Measurements from ENCODE around the gene KAT2A.

KAT2A gene

DNA sequence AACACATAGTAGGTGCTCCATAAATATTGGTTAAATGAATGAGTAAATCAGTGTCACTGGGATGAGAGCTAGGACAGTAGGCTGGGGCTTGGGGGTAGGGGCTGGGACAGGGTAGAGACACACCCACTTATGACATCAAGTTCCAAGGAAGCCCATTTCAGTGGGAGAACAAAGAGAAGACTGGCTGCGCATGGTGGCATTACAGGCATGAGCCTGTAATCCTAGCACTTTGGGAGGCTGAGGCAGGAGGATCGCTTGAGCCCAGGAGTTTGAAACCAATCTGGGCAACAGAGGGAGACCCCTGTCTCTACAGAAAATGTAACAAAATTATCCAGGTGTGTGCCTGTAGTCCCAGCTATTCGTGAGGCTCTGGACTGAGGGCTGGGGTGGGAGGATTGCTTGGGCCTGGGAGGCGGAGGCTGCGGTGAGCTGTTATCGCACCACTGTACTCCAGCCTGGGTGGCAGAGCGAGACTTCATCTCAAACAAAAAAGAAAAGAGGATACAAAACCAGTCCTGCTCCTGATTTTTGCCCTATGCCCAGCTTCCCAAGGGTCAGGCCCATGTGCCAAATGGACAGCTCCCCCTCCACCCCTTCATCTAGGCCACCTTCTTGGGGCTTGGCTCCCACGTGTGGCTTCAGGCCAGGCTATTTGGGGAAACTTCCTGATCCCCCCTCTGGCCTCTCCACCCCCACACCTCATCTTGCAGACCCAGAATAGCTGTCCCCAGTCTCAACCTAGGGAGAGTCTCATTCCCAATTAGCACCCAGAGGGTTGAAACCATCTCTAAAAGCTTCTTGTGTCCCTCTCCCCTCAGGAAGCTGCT, 30.0 kb downstream of the KAT2A start:
- DNase-seq = no peak

DNA sequence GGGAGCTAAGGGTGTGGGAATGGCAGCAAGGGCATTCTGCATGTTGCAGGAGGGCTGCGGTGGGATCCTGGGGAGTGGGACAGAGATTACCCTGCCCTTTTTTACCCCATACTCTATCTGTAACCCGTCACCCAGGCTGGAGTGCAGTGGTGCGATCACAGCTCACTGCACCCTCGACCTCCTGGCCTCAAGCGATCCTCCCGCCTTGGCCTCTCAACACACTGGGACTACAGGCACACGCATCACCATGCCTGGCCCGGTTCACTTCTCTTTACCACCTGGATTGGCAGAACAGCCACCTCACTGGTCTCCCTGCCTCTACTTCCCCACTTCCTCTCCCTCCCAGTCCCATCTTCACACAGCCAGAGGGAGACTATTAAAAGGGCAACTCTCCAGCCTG, 32.4 kb downstream of the KAT2A start:
- no peak for DNase-seq

DNA sequence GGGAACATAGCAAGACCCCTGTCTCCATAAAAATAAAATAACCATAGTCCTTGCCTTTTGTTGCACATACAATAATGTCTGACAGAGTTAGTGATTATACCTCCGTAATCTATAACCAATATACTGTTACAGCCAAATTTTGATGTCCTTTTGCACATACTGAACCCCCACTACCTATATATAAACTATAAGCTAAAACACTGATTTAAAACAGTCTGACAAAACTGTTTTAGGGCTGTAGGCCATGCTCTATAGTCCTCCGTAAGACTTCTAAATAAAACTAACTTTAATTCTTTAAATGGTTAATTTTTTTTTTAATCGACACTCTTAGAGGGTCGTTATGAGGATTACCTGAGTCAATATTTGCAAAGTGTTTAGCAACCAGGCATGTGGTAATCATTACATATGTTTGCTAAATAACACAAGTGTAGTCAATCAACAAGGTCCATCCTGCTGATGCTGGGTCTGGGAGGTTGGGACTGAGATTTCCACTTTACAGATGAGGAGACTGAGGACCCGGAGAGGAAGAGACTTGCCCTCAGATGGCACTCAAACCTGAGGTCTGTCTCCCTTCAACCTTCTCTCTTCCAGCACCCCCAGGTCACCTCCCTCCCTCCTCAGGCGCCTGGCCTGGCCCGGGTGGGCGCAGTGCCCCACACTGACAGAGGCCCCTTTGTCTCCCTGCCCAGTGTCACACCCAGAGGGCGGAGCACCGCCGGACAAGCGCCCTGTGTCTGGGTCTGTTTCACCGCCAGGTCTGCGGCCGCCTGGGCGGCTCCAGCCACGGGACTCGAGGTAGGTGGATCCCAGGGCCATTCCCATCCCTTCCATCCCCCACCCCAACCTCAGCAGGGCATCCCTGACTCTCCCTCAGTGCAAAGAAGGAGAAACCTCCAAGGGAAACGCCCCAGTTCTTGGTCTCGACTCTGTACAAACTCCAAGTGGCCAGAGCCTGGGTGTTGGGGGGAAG, 33.1 kb downstream of the KAT2A start:
- DNase-seq = no peak

DNA sequence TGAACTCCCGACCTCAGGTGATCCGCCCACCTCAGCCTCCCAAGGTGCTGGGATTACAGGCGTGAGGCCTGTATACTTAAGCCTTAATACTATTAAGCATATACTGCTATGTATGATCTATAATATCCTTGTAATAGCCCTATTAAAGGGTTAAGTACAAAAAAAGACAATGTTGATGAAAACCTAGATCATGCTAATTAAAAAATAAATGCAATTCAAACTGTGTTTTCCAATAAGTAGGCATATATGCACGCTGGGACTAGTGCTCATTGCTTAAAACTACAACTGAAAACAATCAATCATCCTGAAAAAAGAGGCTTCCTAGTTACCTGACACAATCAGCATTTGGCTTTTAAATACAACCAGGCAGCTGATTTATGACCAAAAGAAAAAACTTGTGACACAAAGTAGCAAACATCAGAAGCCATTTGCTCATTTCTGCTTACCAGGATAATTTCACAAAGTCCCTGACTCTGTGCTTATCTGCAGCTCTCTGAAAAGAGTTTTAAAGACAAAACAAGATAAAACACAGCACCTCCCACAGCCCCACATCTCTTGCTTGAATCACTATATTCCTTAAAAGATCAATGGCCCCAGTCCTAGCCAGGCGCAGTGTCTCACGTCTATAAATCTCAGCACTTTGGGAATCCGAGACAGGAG, 34.0 kb downstream of the KAT2A start:
- DNase-seq = no peak

DNA sequence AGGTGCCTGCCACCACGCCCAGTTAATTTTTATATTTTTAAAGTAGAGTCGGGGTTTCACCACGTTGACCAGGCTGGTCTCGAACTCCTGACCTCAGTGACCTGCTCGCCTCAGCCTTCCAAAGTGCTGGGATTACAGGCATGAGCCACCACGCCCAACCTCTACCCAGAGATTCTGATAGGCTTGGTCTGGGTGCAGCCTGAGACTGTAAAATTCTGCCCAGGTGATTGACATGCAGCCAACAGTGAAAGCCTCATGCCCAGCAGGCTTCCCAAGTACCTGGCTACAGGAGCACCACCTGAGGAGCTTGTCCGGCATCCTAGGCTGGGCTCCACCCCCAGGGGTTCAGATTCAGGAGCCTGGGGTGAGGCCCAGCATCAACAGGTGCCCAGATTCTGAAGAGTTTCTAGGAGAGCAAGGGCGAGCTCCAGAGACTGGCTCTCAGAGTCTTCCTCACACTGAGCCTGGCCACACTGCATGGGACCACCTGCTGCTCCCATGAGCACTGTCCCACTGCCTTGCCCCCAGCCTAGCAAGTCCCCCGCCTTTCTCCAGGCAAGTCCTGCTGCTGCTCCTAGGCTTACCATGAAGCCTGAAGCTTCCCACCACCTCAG, 39.5 kb downstream of the KAT2A start:
- DNase-seq = no peak

DNA sequence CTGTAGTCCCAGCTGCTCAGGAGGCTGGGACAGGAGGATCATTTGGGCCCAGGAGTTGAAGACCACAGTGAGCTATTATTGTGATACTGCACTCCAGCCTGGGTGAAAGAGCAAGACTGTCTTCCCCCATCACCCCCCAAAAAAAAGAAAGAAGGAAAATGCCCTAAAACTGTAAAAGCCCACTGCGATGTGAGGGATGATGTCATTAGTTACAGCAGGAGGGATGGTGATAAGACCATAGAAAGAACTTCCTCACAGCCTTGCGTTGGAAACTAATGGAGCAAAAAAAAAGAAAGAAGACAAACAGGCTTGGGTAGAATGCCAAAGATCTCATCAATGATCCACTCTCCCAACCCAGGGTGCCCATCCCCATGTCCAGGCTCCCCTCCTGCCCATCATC, 41.6 kb downstream of the KAT2A start:
- DNase-seq = no peak

DNA sequence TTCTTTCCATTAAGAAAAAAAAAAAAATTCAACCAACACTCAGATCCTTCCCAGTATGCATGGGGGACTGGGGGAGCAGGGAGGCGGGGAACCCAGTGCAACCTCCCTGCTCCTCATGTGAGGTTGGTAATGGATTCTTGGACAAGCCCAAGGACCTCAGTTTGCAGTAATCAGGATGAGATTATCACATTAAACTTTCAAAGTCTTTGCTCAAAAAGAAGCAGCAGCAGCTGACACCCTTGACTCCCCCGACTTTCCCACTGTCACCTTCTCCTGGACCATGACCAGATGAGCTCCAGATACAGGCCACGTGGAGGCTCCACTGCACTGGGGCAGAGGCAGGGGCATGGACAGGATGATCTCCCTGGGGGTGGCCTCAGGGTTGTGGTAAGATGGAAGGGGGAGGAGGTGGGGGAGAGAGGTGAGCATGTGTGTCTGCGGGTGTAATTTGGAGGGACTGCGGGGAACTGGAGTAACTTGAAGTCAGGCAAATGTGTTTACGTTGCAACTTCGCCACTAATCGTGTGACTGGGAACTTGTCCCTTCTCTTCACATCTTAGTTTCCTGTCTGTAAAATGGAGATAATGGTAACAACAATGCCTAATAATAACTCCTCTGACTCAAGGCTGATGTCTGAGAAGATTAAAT, 42.6 kb downstream of the KAT2A start:
- no peak for DNase-seq

DNA sequence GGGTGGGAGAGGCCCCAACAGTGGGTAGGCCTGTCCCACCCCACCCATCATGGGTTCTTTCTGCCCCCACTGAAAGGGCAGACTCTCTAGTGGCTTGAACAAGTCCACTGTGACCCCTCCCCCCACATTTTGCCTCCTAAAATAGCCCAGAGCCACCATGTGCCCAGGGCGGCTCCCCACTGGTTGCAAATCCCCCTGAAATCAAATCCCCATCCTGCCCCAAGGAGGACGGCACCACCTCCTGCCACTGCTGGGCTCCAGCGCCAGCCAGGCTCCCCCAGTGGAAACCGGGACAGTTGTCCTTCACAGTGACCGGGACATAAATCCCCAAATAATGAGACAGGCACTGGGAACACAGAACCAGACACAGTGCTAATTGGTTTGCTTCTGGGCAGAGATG, 43.4 kb downstream of the KAT2A start:
- no peak for DNase-seq

DNA sequence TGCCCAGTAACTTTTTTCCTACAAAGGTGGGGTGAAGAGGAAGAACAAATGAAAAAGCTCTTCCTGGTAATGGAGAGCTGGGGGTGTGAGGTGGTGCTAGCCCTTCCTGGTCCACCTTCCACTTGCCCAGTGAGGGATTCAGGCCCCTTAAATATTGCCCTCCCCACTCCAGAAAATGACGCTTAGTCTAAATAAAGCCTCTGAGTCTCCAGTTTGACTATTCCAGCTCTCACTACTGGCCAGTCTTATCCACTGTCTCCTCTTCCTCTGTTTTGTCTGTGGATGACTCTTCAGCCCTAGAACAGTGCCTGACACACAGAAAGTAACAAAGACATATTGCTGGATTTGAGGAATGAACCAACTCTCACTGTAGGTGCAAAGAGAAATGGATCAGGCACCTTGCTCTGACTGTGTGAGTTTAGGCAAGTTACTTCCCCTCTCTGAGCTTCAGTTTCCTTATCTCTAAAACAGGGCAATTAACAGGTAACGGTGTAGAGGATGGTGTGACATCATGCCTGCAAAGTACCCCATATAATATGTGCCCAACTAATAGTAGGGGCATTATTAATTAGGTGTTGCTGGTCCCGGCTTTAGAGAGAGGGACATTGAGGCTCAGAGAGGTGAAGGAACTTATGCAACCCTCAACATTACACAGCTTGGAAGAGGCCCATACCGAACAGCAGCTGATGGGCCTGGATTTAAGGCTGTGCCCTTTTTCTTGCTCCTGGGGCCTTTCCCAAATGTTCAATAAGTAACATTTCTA, 44.2 kb downstream of the KAT2A start:
- DNase-seq = no peak

DNA sequence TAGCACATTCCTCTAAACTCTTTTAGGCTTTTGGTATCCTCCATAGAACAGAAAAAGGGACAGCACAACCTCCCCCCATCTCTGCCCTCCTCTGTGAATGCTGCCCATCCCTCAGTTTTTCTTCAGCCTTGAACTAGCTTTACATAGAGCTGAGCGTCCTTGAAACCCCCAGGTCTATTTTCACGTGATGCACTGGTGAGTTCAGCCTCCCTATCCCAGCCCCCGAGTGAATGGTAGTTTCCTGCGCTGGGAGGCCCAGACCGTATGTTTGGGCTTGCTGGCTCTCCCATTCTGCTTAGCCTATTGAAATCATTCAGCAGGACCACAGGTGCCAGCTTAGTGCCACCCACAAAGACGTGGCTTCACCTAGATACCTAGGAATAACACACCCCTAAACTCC, 45.4 kb downstream of the KAT2A start:
- no peak for DNase-seq

DNA sequence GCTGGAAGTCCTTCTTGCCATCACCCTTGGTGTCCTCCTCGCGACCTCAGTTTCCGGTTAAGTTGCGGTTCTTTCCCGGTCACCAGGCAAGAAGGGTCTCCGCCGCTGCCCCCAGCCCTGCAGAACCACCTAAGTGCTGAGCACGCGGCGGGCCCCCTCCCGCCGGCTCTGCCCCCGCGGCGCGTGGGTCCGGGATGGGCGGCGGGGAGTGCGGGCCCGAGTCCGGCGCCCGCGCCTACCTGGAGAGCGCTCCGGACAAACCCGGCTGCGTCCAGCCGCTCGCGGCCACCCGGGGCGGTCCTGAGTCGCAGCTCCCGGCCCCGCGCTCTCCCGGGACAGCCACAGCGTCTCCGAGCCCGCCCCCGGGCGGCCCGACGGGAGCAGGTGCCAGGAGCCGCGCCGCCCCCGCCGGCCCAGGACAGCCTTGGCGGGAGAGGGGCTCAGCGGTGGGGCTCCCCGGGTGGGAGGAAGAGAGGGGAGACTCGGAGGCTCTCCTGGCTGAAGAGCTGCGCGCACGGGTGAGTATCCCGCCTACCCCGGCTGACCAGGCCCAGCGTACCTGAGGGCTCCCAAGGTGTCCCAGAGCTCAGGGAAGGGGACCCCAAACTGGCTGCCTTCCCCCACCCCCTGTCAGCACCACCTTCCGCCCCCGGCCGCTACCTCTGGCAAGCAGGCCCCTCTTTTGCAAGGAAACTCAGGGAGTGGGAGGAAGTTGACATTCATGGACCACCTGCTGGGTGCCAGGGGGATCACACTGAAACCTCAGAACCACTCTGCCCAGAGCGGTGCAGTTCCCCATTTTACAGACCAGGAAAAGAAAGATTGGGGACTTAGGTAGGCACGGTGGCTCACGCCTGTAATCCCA, 48.6 kb downstream of the KAT2A start:
- no peak for DNase-seq

DNA sequence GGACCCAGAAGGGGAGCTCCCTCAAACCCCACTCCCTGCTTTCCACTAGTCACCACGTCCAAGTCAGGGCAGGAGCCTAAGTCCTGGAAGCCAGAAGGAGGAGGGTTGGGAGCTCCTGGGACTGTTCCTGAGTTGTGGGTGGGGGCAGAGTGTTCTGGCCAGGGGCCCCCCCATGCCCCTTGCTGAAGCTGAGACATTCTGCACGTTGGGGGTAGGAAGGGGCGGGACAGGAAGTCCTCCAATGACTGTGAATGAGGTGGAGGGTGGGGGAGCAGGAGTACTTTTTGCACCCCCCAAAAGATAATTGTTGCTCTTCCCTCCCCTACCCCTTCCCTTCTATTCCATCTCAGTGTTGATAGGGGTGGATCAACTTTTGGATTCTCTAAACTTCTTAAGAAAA, 49.4 kb downstream of the KAT2A start:
- DNase-seq = no peak

DNA sequence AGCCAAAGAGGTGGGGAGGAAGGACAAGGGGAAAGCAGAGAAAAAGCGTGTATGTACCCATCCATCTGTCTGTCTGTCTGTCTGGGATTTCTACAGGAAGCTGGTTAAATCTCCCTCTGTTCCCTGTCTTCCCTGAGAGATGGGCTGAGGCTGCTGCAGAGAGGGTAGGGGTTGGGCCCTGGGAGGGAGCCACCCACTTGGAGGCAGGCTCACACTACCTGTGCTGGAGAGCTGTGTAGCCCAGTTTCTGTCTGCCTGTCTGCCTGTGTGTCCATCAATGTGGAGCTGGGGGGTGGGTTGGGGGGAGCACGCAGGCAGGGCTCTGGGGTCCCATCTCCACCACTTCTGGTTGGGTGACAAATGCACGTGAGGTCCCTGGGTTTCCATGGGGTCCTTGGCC, 52.2 kb downstream of the KAT2A start:
- DNase-seq = no peak

DNA sequence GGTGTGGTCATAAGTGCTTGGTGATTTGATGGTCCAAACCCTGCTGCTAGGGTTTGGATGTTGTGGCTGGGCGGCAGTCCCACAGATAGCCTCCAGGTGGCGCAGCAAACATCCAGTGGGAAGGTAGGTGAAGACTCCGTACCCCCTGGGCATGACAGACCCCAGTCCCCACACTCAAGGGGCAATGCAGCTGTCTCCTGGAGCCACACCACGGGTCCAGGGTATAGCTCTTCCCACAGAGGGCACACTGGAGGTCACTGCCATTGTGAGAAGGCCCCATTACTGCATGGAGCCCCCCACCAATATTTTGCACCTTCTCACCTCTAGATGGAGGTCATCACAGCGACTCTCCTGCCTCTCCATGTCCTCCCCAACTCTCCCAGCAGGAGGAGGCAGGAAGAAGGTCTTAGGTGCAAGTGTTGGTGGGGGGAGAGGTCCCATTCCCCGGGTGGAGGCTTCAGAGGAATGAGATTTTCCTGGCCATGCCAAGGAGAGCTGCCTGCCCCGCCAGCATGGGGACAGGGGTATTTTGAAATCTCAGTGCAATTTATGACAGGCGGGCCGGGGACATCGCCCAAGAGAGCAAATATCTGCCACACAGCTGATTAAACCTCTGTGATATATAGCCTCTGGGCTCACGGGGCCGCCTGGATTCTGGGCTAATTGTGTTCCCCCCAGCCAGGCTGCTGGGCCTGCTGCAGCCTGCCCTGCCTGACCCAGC, 53.6 kb downstream of the KAT2A start:
- DNase-seq = peak; percentile 79

DNA sequence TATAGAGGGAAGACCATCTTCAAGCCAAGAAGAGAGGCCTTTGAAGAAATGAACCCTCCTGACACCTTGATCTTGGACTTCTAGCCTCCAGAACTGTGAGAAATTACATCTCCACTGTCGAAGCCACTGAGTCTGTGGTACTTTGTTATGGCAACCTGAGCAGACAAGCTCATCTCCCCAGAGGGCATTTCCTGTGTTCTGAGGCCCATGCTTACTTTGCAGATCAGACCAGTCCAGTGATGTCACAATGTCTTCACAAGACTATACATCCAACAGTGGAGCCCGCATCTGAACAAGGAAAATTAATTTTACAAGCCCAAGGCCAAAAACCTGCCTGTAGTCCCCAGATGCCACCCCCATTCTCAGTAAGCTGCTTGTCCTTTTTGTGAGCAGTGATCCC, 56.0 kb downstream of the KAT2A start:
- DNase-seq = no peak

All from CD4-positive, alpha-beta T cell treated with Interleukin-6 for 4 hours (primary cell).